Natural killer cell (primary cell): ENCODE data around the gene HNRNPF. TPM values are rescaled to one million over a fixed set of nuclear protein-coding genes. Genes with fewer than 3 reads are reported as not detected.

Experiments used
- ATAC-seq, 3 donors: fragments of 150-1000 bp in 2 of 3; fragments of 200-7000 bp in 1 of 3; cut with Tn5 transposase; 1 replicate in 1 of 3; 2 replicates in 2 of 3; pipeline ENCODE4 v1.10.0; 2021; ENCODE audit warnings: mild to moderate bottlenecking in 2 of 3, moderate library complexity in 2 of 3
- DNase-seq, 2 donors: peaks; one replicate each; pipeline versions ENCODE4 v3.0.0 to v3.0.0-alpha.2; 2013 to 2021; ENCODE audit warnings: mixed read lengths in 1 of 2
- H3K27ac ChIP-seq: one replicate; pipeline ENCODE4 v1.5.1; 2013; ENCODE audit warnings: mild to moderate bottlenecking, low read length
- H3K27me3 ChIP-seq: one replicate; pipeline ENCODE4 v1.6.1; 2013; ENCODE audit warnings: low read length; ENCODE audit not compliant: control insufficient read depth, insufficient read depth
- H3K36me3 ChIP-seq: one replicate; pipeline ENCODE4 v1.6.1; 2013; ENCODE audit warnings: low read length; ENCODE audit not compliant: control insufficient read depth, insufficient read depth
- H3K4me1 ChIP-seq: one replicate; pipeline ENCODE4 v1.6.1; 2013; ENCODE audit warnings: low read length; ENCODE audit not compliant: control insufficient read depth, insufficient read depth
- H3K4me3 ChIP-seq: one replicate; pipeline ENCODE4 v1.5.1; 2013; ENCODE audit warnings: low read length
- H3K9me3 ChIP-seq: one replicate; pipeline ENCODE4 v1.6.1; 2013; ENCODE audit warnings: low read length; ENCODE audit not compliant: control insufficient read depth, insufficient read depth
- H3K27ac Mint-ChIP-seq, 2 donors: one replicate each; pipeline ENCODE4 v1.8.0; 2022; ENCODE audit warnings: mild to moderate bottlenecking in 2 of 2, mixed read lengths in 2 of 2, moderate library complexity in 1 of 2
- H3K27me3 Mint-ChIP-seq, 2 donors: one replicate each; pipeline ENCODE4 v1.8.0; 2022; ENCODE audit warnings: low read depth in 2 of 2, mixed read lengths in 2 of 2
- H3K36me3 Mint-ChIP-seq: one replicate; pipeline ENCODE4 v1.8.0; 2022; ENCODE audit warnings: mixed read lengths
- H3K4me1 Mint-ChIP-seq, 2 donors: one replicate each; pipeline ENCODE4 v1.8.0; 2022; ENCODE audit warnings: mixed read lengths in 2 of 2
- H3K4me3 Mint-ChIP-seq: one replicate; pipeline ENCODE4 v1.8.0; 2022; ENCODE audit warnings: mild to moderate bottlenecking, moderate library complexity, mixed read lengths
- H3K9me3 Mint-ChIP-seq, 2 donors: one replicate each; pipeline ENCODE4 v1.8.0; 2022; ENCODE audit warnings: mixed read lengths in 2 of 2
- CTCF ChIP-seq: fragments of 200-600 bp; IDR thresholded peaks from one replicate; pipeline ENCODE4 v1.8.0; 2022; ENCODE audit warnings: antibody characterized with exemption
- WGBS: methylation state at CpG from one replicate; pipeline ENCODE4 v1.1.7; 2013; ENCODE audit warnings: missing lambda C conversion rate; ENCODE audit not compliant: insufficient coverage; 5-methylcytosine and 5-hydroxymethylcytosine counted together
- intact Hi-C: fragments of 100-400 bp; cut with micrococcal nuclease; formaldehyde crosslinking; loops from one replicate; pipeline ENCODE4 v1.14.2; 2022
- total RNA-seq, 4 donors: library from RNA; stranded (reverse); fragments of 120-200 nt in 1 of 4; gene quantifications; one replicate each; pipeline versions ENCODE4 v1.2.3 to v1.2.4, GENCODE V29; 2013 to 2022

Gene HNRNPF
- total RNA-seq, 3 donors from 2014 or later (not counting 1 experiment from before 2014, with no cell fraction given) = 122 to 160 (median 125) TPM

- peaks cover 48% of the 10 kb centered on the region for H3K4me1 ChIP-seq
- 97% methylated on average over 6 of the region's 6 CpGs for WGBS
- intact Hi-C loops = loop anchor here (2.0 kb wide), 2 partner anchors 15 kb away; partner anchors contain the start of gene ZNF487
- no peak for DNase-seq
- no peaks in the 10 kb centered on the region for H3K36me3 ChIP-seq
- H3K9me3 ChIP-seq = no peaks in the 10 kb centered on the region
- peak overlapping the region; percentile 40 for H3K4me3 Mint-ChIP-seq
- TF ChIP-seq CTCF = no peak
- peaks cover 35 to 41% of the 10 kb centered on the region in 2 donors for H3K4me1 Mint-ChIP-seq
- H3K27me3 ChIP-seq = no peaks in the 10 kb centered on the region
- H3K27ac Mint-ChIP-seq = peak overlapping the region; percentile 97
- no peaks in the 10 kb centered on the region for H3K36me3 Mint-ChIP-seq
- no peak overlapping the region for H3K4me3 ChIP-seq
- H3K27me3 Mint-ChIP-seq = no peaks in the 10 kb centered on the region
- H3K27ac ChIP-seq = peak overlapping the region; percentile 96
- H3K9me3 Mint-ChIP-seq = no peaks in the 10 kb centered on the region
- no peak for ATAC-seq
Measured at GRCh38 chr10:43421519-43421918, 12.5 kb upstream of the HNRNPF start.

- Histone ChIP-seq H3K4me3 (peak overlapping the region; percentile 77), H3K27ac (peak overlapping the region; percentile 96), H3K4me1 (peaks cover 50% of the 10 kb centered on the region), H3K27me3 (no peaks in the 10 kb centered on the region), H3K36me3 (no peaks in the 10 kb centered on the region), H3K9me3 (no peaks in the 10 kb centered on the region)
- DNase-seq = no peak
- intact Hi-C loops = loop anchor here (2.0 kb wide), 2 partner anchors 14 to 16 kb away; partner anchors contain the start of gene ZNF487
- 34% methylated on average over 3 of the region's 4 CpGs for WGBS
- no peak for TF ChIP-seq CTCF
- Mint-ChIP-seq H3K27ac (peak overlapping the region; percentile 97), H3K27me3 (no peaks in the 10 kb centered on the region), H3K4me1 (peaks cover 35 to 41% of the 10 kb centered on the region in 2 donors), H3K4me3 (peak overlapping the region; percentile 97), H3K36me3 (no peaks in the 10 kb centered on the region), H3K9me3 (no peaks in the 10 kb centered on the region)
- ATAC-seq = no peak
Measured at GRCh38 chr10:43421201-43421507, 12.2 kb upstream of the HNRNPF start.

GRCh38 chr10:43420369-43421200, 11.6 kb upstream of the HNRNPF start:
- Histone ChIP-seq H3K4me1 (peaks cover 50% of the 10 kb centered on the region), H3K4me3 (peak overlapping the region; percentile 77), H3K9me3 (no peaks in the 10 kb centered on the region), H3K36me3 (no peaks in the 10 kb centered on the region), H3K27me3 (no peaks in the 10 kb centered on the region), H3K27ac (peak overlapping the region; percentile 96)
- Mint-ChIP-seq H3K4me3 (peak overlapping the region; percentile 97), H3K9me3 (no peaks in the 10 kb centered on the region), H3K36me3 (no peaks in the 10 kb centered on the region), H3K27ac (peak overlapping the region; percentile 97), H3K4me1 (peaks cover 35 to 41% of the 10 kb centered on the region in 2 donors), H3K27me3 (no peaks in the 10 kb centered on the region)
- DNase-seq (peak; percentile 68 to 92), ATAC-seq (peak; percentile 63 to 89 (median 81))
- intact Hi-C loops = loop anchor here (2.0 kb wide), 2 partner anchors 14 to 16 kb away; partner anchors contain the start of gene ZNF487
- under 1% methylated on average over 63 of the region's 63 CpGs for WGBS
- TF ChIP-seq CTCF = no peak
